A673 (cell line): ENCODE measurements around the gene C3orf18.

ENCODE experiments used
- CTCF ChIP-seq: fragments of 300-800, 200-600 bp; sonication (generic); conservative IDR thresholded peaks from 2 replicates; pipeline ENCODE4 v1.5.1; 2017; ENCODE audit warnings: low read depth, mild to moderate bottlenecking, antibody characterized with exemption, low read length, moderate library complexity, mixed read lengths
- EZH2 ChIP-seq: fragments of 200-600 bp; sonication (generic); IDR thresholded peaks from 2 replicates; pipeline ENCODE4 v1.6.1; 2017; ENCODE audit warnings: borderline replicate concordance, low read depth, mild to moderate bottlenecking, mixed read lengths, antibody characterized with exemption, low read length; ENCODE audit not compliant: poor library complexity, severe bottlenecking

- TF ChIP-seq CTCF, result no peak
- TF ChIP-seq EZH2, result no peak
Measured at GRCh38 chr3:50602595-50603191, 35.1 kb upstream of the C3orf18 start.
